ENCODE results near the gene S100A1. TPM values are rescaled to one million over a fixed set of nuclear protein-coding genes. Genes with fewer than 3 reads are reported as not detected.

Gene S100A1
- total and polyA plus RNA-seq, 2 of the 8 experiments (the other 6 are each of a cell fraction or from before 2014, with no cell fraction given): 2.0 TPM; not detected in 1

DNA sequence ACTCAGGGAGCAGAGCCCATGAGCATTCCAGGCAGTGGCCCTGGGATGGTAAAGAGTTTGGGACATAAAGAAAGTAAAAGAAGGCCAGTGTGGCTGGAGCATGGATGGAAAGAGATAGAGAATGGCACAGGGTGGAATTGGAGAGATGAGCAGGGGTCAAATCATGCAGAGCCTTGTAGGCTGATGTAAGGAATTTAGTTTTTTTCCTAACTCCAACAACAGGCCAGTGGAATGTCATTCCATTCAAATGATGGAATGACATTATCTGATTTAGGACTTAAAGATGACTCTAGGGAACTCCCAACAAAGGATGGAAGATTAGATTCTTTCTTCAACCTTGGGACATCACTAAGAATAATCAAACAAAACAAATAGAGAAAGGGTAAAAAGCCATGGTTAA lies 49.7 kb upstream of the S100A1 start (continued):
- TF ChIP-seq RBBP5 (IDR thresholded peaks at IDR 0.05; ENCODE audit: borderline replicate concordance, low read depth, low read length) (no peak), SP2 (IDR thresholded peaks at IDR 0.05; ENCODE audit: low read length) (no peak), TAF1 (IDR thresholded peaks at IDR 0.05; ENCODE audit: low read depth, low read length) (no peak), CREB1 (IDR thresholded peaks at IDR 0.05) (no peak), TEAD4 (IDR thresholded peaks at IDR 0.05; ENCODE audit: low read depth, low read length) (no peak), CHD1 (IDR thresholded peaks at IDR 0.05; ENCODE audit: low read depth, low read length) (no peak), EP300 (IDR thresholded peaks at IDR 0.05; ENCODE audit: borderline replicate concordance in 1 of 2, low read depth in 2 of 2, low read length in 2 of 2) (no peak), JUND (IDR thresholded peaks at IDR 0.05; ENCODE audit: low read length) (no peak), SUZ12 (IDR thresholded peaks at IDR 0.05; ENCODE audit: low read length) (no peak)

All from H1 (cell line).